ENCODE data around the gene TARDBP.
"Not testable (repeated sequence)": the region's sequence is repeated elsewhere in the genome, so short reads cannot be mapped to it uniquely, and the experiment has no call there.

Gene TARDBP

GRCh38 chr1:11044849-11045427 lies 32.5 kb downstream of the TARDBP start:
- CTCF ChIA-PET: interaction anchor here (1.4 kb wide), 1 partner anchor 68 kb away, joined by 3 read pairs; no protein-coding TSS in a partner anchor
- TF ChIP-seq, protein P1, sequence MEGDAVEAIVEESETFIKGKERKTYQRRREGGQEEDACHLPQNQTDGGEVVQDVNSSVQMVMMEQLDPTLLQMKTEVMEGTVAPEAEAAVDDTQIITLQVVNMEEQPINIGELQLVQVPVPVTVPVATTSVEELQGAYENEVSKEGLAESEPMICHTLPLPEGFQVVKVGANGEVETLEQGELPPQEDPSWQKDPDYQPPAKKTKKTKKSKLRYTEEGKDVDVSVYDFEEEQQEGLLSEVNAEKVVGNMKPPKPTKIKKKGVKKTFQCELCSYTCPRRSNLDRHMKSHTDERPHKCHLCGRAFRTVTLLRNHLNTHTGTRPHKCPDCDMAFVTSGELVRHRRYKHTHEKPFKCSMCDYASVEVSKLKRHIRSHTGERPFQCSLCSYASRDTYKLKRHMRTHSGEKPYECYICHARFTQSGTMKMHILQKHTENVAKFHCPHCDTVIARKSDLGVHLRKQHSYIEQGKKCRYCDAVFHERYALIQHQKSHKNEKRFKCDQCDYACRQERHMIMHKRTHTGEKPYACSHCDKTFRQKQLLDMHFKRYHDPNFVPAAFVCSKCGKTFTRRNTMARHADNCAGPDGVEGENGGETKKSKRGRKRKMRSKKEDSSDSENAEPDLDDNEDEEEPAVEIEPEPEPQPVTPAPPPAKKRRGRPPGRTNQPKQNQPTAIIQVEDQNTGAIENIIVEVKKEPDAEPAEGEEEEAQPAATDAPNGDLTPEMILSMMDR (IDR thresholded peaks at IDR 0.05; ENCODE audit: control extremely low read depth, extremely low read depth, low read depth, missing control alignments): no peak
- peak; percentile 18 for DNase-seq (ENCODE audit: extremely low spot score)
- POLR2A ChIA-PET: interaction anchor here (0.5 to 0.6 kb wide), 2 partner anchors 89 to 221 kb away, joined by 4 to 5 read pairs; no protein-coding TSS in a partner anchor

DNA sequence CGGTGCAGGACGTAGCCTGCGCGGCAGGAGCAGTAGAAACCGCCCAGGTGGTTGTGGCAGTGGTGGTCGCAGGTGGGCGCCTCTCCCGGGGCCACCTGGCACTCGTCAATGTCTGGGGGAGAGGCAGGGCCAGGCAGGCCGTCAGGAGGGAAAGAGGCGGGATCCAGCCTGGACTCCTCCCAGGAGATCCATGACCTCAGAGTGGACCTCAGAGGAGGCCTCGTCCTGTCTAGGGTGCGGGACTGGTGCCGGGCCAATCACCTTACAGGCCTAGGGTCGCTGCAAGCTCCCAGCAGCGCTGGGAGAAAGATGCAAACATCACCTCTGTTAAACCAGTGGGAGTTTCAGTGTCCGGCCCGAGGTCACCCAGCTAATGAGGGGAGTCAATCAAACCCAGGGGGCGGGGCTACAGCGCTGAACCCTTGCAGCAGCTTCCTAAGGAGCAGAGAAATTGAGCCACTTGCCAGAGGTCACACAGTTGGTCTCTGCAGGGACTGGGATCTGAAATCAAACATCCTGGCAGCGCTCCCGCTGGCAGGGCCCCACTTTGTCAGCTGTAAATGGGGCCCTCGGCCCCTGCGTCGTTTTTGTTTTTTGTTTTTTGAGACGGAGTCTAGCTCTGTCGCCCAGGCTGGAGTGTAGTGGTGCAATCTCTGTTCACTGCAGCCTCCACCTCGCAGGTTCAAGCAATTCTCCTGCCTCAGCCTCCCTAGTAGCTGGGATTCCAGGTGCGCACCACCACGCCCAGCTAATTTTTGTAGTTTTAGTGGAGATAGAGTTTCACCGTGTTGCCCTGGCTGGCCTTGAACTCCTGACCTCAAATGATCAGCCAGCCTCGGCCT lies 33.2 kb downstream of the TARDBP start:
- ChIA-PET POLR2A (interaction anchor here (0.6 kb wide), 2 partner anchors 56 to 90 kb away, joined by 5 to 6 read pairs; no protein-coding TSS in a partner anchor), CTCF (interaction anchor here (2.2 kb wide), 1 partner anchor 8 kb away, joined by 8 read pairs; no protein-coding TSS in a partner anchor)
- DNase-seq (ENCODE audit: extremely low spot score): no peak
- TF ChIP-seq, protein P1 (IDR thresholded peaks at IDR 0.05; ENCODE audit: control extremely low read depth, extremely low read depth, low read depth, missing control alignments): no peak

DNA sequence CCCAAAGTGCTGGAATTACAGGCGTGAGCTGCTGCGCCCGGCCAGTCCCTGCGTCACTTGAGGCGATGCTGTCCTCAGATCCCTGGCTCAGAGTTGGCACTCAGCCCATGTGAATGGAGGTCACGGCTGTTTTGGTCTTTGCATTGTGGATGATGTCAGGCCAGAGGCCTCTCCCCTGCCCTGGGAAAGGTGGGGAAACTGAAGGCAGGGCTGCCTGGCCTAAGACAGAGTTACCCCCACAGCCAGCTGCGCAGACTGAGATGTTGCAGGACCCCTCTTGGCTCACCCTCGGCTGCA lies 33.8 kb downstream of the TARDBP start:
- ChIA-PET CTCF (interaction anchor here (2.2 kb wide), 1 partner anchor 8 kb away, joined by 8 read pairs; no protein-coding TSS in a partner anchor), POLR2A (interaction anchor here (0.6 kb wide), 1 partner anchor 57 kb away, joined by 6 read pairs; no protein-coding TSS in a partner anchor)
- TF ChIP-seq, protein P1 (IDR thresholded peaks at IDR 0.05; ENCODE audit: control extremely low read depth, extremely low read depth, low read depth, missing control alignments): no peak
- DNase-seq (ENCODE audit: extremely low spot score): no peak

DNA sequence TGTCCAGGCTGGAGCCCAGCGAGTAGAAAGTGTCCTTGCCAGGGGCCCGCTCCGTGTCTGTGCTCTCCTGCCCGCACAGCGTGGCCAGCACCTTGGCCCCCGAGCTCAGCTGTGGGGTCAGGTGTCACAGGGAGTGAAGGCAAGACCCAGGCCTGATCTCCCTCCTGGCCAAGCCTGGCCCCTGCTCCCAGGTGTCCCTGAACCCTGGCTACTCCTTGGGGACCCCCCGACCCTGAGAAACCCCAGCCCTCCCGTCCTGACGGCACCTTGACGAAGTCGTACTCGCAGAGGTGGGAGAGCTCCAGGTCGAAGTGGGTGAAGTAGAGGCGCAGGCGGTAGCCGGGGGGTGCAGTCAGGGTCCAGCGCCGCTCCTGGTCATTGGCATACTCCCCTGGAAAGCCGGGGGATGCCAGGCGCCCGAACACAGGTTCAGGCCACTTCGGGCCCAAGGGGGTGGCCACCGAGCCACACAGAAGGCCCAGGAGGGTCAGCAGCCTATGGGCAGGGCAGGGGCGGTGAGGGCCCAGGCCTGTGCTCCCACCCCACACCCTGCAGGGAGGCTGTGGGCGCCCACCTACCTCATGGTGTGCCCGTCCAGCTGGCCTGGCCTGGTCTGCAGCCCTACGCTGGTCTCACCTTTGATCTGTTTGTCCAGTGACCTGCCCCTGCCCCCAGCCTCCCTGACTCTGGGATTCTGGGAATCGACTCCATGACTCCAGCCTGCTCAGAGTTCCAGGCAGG lies 34.3 kb downstream of the TARDBP start, which contains the start of gene MASP2:
MASP2 (minus strand) TSS at position 615 of the 741 bp plus-strand sequence; CDS start at position 583, 32 bp downstream.
- ChIA-PET CTCF (interaction anchor here (2.2 kb wide), 1 partner anchor 9 kb away, joined by 8 read pairs; no protein-coding TSS in a partner anchor), POLR2A (no interaction called here)
- TF ChIP-seq, protein P1 (IDR thresholded peaks at IDR 0.05; ENCODE audit: control extremely low read depth, extremely low read depth, low read depth, missing control alignments): no peak
- DNase-seq (ENCODE audit: extremely low spot score): no peak

- CTCF ChIA-PET: interaction anchor here (3.5 to 4.0 kb wide), 2 partner anchors 13 kb away, joined by 32 to 33 read pairs; no protein-coding TSS in a partner anchor
- POLR2A ChIA-PET; DNase-seq (ENCODE audit: extremely low spot score): not testable (repeated sequence)
Measured at GRCh38 chr1:11051121-11051520, 38.7 kb downstream of the TARDBP start.

DNA sequence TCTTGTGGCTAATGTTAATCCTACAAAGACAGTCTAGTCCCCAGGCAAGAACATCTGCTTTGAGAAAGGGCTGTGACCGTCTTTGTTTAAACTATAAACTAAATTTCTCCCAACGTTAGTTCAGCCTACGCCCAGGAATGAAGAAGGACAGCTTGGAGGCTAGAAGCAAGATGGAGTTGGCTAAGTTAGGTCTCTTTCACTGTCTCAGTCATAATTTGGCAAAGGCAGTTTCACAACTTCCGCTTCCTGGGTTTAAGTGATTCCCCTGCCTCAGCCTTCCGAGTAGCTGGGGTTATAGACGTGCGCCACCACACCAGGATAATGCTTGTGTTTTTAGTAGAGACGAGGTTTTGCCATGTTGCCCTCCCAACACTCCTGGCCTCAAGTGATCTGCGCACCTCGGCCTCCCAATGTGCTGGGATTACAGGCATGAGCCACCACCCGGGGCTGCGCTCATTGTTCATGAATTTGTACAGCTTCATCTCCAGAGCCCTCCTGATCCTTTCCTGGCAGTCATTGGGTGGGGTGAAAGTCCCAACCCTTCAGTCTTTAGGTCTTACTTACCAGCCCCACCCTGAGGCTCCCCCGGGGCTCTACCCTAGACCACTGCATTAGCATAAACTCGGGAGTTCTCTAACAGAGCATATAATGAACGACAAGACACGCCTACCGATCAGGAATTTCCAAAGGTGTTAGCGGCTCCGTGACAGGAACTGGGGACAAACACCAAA lies 39.5 kb downstream of the TARDBP start:
- TF ChIP-seq, protein P1 (IDR thresholded peaks at IDR 0.05; ENCODE audit: control extremely low read depth, extremely low read depth, low read depth, missing control alignments): no peak
- DNase-seq (ENCODE audit: extremely low spot score): no peak
- ChIA-PET CTCF (interaction anchor here (0.7 to 4.0 kb wide), 3 partner anchors 9 to 20 kb away, joined by 3 to 33 read pairs (median 3); no protein-coding TSS in a partner anchor), POLR2A (no interaction called here)

Data from GM10248 (cell line).